ENCODE data around the gene ZNF714.

GRCh38 chr19:21147540-21147939 is 65.5 kb downstream of the ZNF714 start:
- TF ChIP-seq CTCF (IDR thresholded peaks at IDR 0.05) (no peak), POLR2A (IDR thresholded peaks at IDR 0.05) (no peak)

Measured in thyroid gland (tissue), 4 donors.